Prostate gland (tissue), 2 donors: ENCODE results near the gene IER3.

Source experiments
- POLR2A ChIP-seq: fragments of 450-650 bp; IDR thresholded peaks from one replicate; pipeline ENCODE4 v1.6.1; 2016; ENCODE audit warnings: antibody characterized with exemption, mild to moderate bottlenecking
- TF ChIP-seq, protein P1 (sequence below), 4 experiments: fragments of 200-600 bp in 2 of 4; fragments of 450-650 bp in 2 of 4; sonication (generic) in 2 of 4; IDR thresholded peaks; 1 replicate in 3 of 4; 2 replicates in 1 of 4; pipeline ENCODE4 v1.5.1; 2016 to 2019; ENCODE audit warnings: antibody characterized with exemption in 4 of 4, mild to moderate bottlenecking in 2 of 4, moderate library complexity in 2 of 4

DNA sequence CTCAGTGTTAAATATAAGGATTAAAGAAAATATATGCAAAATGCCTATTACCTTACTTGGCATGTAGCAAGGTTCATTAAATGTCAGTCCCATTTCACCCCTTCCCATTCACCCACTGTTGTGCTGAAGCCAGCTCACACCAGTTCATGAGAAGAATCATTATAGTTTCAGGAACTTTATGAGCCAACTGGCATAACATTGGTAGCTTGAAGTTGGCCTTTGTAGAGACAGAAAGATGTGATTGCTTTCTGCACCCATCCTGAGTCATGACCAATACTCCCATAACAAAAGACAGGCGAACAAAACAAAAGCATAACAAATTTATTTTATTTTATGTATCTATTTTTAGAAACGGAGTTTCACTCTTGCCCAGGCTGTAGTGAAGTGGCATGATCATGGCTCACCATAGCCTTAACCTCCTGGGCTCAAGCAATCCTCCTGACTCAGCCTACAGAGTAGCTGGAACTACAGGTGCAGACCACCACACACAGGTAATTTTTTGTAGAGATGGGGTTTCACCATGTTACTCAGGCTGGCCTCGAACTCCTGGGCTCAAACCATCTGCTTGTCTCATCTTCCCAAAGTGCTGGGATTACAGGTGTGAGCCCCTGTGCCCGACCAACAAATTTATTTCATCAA is 17.6 kb upstream of the IER3 start:
- no peak for TF ChIP-seq POLR2A
- TF ChIP-seq, protein P1, sequence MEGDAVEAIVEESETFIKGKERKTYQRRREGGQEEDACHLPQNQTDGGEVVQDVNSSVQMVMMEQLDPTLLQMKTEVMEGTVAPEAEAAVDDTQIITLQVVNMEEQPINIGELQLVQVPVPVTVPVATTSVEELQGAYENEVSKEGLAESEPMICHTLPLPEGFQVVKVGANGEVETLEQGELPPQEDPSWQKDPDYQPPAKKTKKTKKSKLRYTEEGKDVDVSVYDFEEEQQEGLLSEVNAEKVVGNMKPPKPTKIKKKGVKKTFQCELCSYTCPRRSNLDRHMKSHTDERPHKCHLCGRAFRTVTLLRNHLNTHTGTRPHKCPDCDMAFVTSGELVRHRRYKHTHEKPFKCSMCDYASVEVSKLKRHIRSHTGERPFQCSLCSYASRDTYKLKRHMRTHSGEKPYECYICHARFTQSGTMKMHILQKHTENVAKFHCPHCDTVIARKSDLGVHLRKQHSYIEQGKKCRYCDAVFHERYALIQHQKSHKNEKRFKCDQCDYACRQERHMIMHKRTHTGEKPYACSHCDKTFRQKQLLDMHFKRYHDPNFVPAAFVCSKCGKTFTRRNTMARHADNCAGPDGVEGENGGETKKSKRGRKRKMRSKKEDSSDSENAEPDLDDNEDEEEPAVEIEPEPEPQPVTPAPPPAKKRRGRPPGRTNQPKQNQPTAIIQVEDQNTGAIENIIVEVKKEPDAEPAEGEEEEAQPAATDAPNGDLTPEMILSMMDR (IDR thresholded peaks at IDR 0.05) = no peak
